ENCODE data around the gene OR5K2. TPM values are rescaled to one million over a fixed set of nuclear protein-coding genes. Genes with fewer than 3 reads are reported as not detected.

Gene OR5K2
- total RNA-seq, 1 donor from 2014 or later, result not detected

GRCh38 chr3:98532275-98532637, 34.8 kb downstream of the OR5K2 start:
- Mint-ChIP-seq H3K4me1 (ENCODE audit: low read depth, unreplicated experiment) (peaks cover 3% of the 10 kb centered on the region), H3K4me3 (ENCODE audit: unreplicated experiment) (no peak overlapping the region), H3K27me3 (ENCODE audit: unreplicated experiment) (no peaks in the 10 kb centered on the region), H3K27ac (ENCODE audit: unreplicated experiment) (no peak overlapping the region), H3K36me3 (ENCODE audit: unreplicated experiment) (no peaks in the 10 kb centered on the region), H3K9me3 (ENCODE audit: unreplicated experiment) (no peaks in the 10 kb centered on the region)
- TF ChIP-seq CTCF (IDR thresholded peaks at IDR 0.05; ENCODE audit: partially characterized antibody, unreplicated experiment), result no peak
- DNase-seq, result no peak

- Mint-ChIP-seq H3K27me3 (ENCODE audit: unreplicated experiment) (no peaks in the 10 kb centered on the region), H3K4me1 (ENCODE audit: low read depth, unreplicated experiment) (peaks cover 3% of the 10 kb centered on the region), H3K36me3 (ENCODE audit: unreplicated experiment) (no peaks in the 10 kb centered on the region), H3K27ac (ENCODE audit: unreplicated experiment) (no peak overlapping the region), H3K9me3 (ENCODE audit: unreplicated experiment) (no peaks in the 10 kb centered on the region), H3K4me3 (ENCODE audit: unreplicated experiment) (no peak overlapping the region)
- TF ChIP-seq CTCF (IDR thresholded peaks at IDR 0.05; ENCODE audit: partially characterized antibody, unreplicated experiment), result no peak
- no peak for DNase-seq
Observed at GRCh38 chr3:98532709-98533571, 35.5 kb downstream of the OR5K2 start.

GRCh38 chr3:98534168-98534567, 36.7 kb downstream of the OR5K2 start:
- no peaks in the 10 kb centered on the region for H3K27me3 Mint-ChIP-seq (ENCODE audit: unreplicated experiment)
- no peak overlapping the region for H3K4me3 Mint-ChIP-seq (ENCODE audit: unreplicated experiment)
- H3K36me3 Mint-ChIP-seq (ENCODE audit: unreplicated experiment), result no peaks in the 10 kb centered on the region
- no peak for DNase-seq
- no peak overlapping the region for H3K27ac Mint-ChIP-seq (ENCODE audit: unreplicated experiment)
- H3K4me1 Mint-ChIP-seq (ENCODE audit: low read depth, unreplicated experiment), result peaks cover 3% of the 10 kb centered on the region
- no peaks in the 10 kb centered on the region for H3K9me3 Mint-ChIP-seq (ENCODE audit: unreplicated experiment)
- TF ChIP-seq CTCF (IDR thresholded peaks at IDR 0.05; ENCODE audit: partially characterized antibody, unreplicated experiment), result no peak

- Mint-ChIP-seq H3K36me3 (ENCODE audit: unreplicated experiment) (no peaks in the 10 kb centered on the region), H3K4me1 (ENCODE audit: low read depth, unreplicated experiment) (peaks cover 3% of the 10 kb centered on the region), H3K4me3 (ENCODE audit: unreplicated experiment) (no peak overlapping the region), H3K9me3 (ENCODE audit: unreplicated experiment) (no peaks in the 10 kb centered on the region), H3K27ac (ENCODE audit: unreplicated experiment) (no peak overlapping the region), H3K27me3 (ENCODE audit: unreplicated experiment) (no peaks in the 10 kb centered on the region)
- DNase-seq, result no peak
- no peak for TF ChIP-seq CTCF (IDR thresholded peaks at IDR 0.05; ENCODE audit: partially characterized antibody, unreplicated experiment)
Observed at GRCh38 chr3:98534734-98535133, 37.3 kb downstream of the OR5K2 start.

GRCh38 chr3:98536456-98537017, 39.1 kb downstream of the OR5K2 start:
- no peak for DNase-seq
- H3K36me3 Mint-ChIP-seq (ENCODE audit: unreplicated experiment), result no peaks in the 10 kb centered on the region
- no peaks in the 10 kb centered on the region for H3K27me3 Mint-ChIP-seq (ENCODE audit: unreplicated experiment)
- H3K4me3 Mint-ChIP-seq (ENCODE audit: unreplicated experiment), result no peak overlapping the region
- H3K4me1 Mint-ChIP-seq (ENCODE audit: low read depth, unreplicated experiment), result peaks cover 3% of the 10 kb centered on the region
- no peaks in the 10 kb centered on the region for H3K9me3 Mint-ChIP-seq (ENCODE audit: unreplicated experiment)
- no peak for TF ChIP-seq CTCF (IDR thresholded peaks at IDR 0.05; ENCODE audit: partially characterized antibody, unreplicated experiment)
- no peak overlapping the region for H3K27ac Mint-ChIP-seq (ENCODE audit: unreplicated experiment)
